ENCODE results near the gene ABHD8.

The ABHD8 gene

GRCh38 chr19:17321655-17322489 is 18.6 kb upstream of the ABHD8 start:
- DNase-seq (ENCODE audit: low spot score): no peak

GRCh38 chr19:17320435-17320834 is 17.2 kb upstream of the ABHD8 start:
- no peak for DNase-seq (ENCODE audit: low spot score)

GRCh38 chr19:17319473-17320238 is 16.4 kb upstream of the ABHD8 start:
- DNase-seq (ENCODE audit: low spot score): no peak

- DNase-seq (ENCODE audit: low spot score): no peak
These were observed 15.7 kb upstream of the ABHD8 start for GRCh38 chr19:17318966-17319365.

- no peak for DNase-seq (ENCODE audit: low spot score)
These were observed 10.9 kb upstream of the ABHD8 start for GRCh38 chr19:17314007-17314593.

- DNase-seq (ENCODE audit: low spot score): no peak
These were observed 9.2 kb upstream of the ABHD8 start for GRCh38 chr19:17312189-17313113.

- no peak for DNase-seq (ENCODE audit: low spot score)
These were observed 8.4 kb upstream of the ABHD8 start for GRCh38 chr19:17311455-17312188.

- DNase-seq (ENCODE audit: low spot score): no peak
These were observed 6.8 kb upstream of the ABHD8 start for GRCh38 chr19:17309965-17310461.

- peak; percentile 100 for DNase-seq (ENCODE audit: low spot score)
These were observed 6.2 kb upstream of the ABHD8 start, which contains the start of gene DDA1 for GRCh38 chr19:17309198-17309964. DDA1 (plus strand) TSS chr19:17309563; CDS start chr19:17309655, 92 bp downstream.

- no peak for DNase-seq (ENCODE audit: low spot score)
These were observed 4.7 kb upstream of the ABHD8 start for GRCh38 chr19:17307876-17308377.

- no peak for DNase-seq (ENCODE audit: low spot score)
These were observed 3.1 kb upstream of the ABHD8 start for GRCh38 chr19:17306285-17306714.

GRCh38 chr19:17305517-17306284 is 2.5 kb upstream of the ABHD8 start, which contains the start of gene MRPL34:
MRPL34 (plus strand) TSS chr19:17305872; CDS start chr19:17305893, 21 bp downstream.
- DNase-seq (ENCODE audit: low spot score): peak; percentile 98

- no peak for DNase-seq (ENCODE audit: low spot score)
These were observed 1.9 kb upstream of the ABHD8 start for GRCh38 chr19:17305216-17305516.

- DNase-seq (ENCODE audit: low spot score): peak; percentile 23
These were observed 1.4 kb upstream of the ABHD8 start for GRCh38 chr19:17304386-17305215.

GRCh38 chr19:17303940-17304267 is 679 bp upstream of the ABHD8 start:
- no peak for DNase-seq (ENCODE audit: low spot score)

GRCh38 chr19:17302391-17303166 is 646 bp downstream of the ABHD8 start:
- DNase-seq (ENCODE audit: low spot score): no peak

GRCh38 chr19:17300992-17301619 is 2.1 kb downstream of the ABHD8 start:
- no peak for DNase-seq (ENCODE audit: low spot score)
